ENCODE data around the gene USH2A. TPM values are rescaled to one million over a fixed set of nuclear protein-coding genes. Genes with fewer than 3 reads are reported as not detected.

USH2A gene
- total RNA-seq, 1 experiment from 2014 or later, result not detected

DNA sequence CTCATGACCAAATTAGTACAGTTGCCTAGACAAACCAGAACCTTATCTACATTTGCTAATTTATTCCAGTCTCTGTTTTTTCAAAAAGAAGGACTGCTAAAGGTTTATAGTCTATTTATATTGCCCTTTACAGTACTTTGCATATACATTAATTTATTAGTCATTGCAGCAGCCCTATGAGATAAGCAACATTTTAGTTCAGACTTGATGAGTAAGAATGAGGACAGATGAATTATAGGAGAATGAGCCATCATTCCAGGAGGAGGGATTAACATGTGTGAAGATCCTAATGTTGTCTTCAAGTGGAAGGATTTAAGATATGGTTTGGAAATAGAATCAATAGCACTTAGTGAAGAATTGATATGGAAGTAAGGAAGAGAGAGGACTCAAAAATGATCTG lies 703.7 kb downstream of the USH2A start:
- no peak for DNase-seq (ENCODE audit: low read depth, low spot score)
- H3K9me2 ChIP-seq (ENCODE audit: insufficient read depth), result 0 out of 2 replicates have a peak, but pooled peaks cover 2% of the 10 kb centered on the region
- no peaks in the 10 kb centered on the region for H3K79me2 ChIP-seq (ENCODE audit: insufficient read depth, low read length)
- ChIA-PET CTCF (no interaction called here), POLR2A (no interaction called here), RAD21 (ENCODE audit: low non-redundant PET in 1 of 2, low total read pairs in 2 of 2, uncharacterized antibody in 2 of 2, unreplicated experiment in 2 of 2) (no interaction called here)
- no peak overlapping the region for H3K9ac ChIP-seq (ENCODE audit: low read length)
- no peaks in the 10 kb centered on the region for H3K4me1 ChIP-seq (ENCODE audit: control insufficient read depth in 1 of 2, insufficient read depth in 2 of 2, low read length in 2 of 2)
- H3K27me3 ChIP-seq (ENCODE audit: insufficient read depth, low read length), result 0 out of 2 replicates have a peak, but pooled peaks cover 6% of the 10 kb centered on the region
- no peaks in the 10 kb centered on the region for H4K20me1 ChIP-seq (ENCODE audit: insufficient read depth)
- no peak overlapping the region for H2AFZ ChIP-seq (ENCODE audit: low read depth, low read length, poor library complexity, severe bottlenecking)
- no TSS peak for BruUV-seq (replicated peaks)
- ATAC-seq, result no peak
- no peak overlapping the region for H3K27ac ChIP-seq (ENCODE audit: low read depth, low read length)
- intact Hi-C loops (cut with micrococcal nuclease), result no loop called here
- H3K4me2 ChIP-seq (ENCODE audit: low read length), result no peak overlapping the region
- no peaks in the 10 kb centered on the region for H3K36me3 ChIP-seq (ENCODE audit: control insufficient read depth in 1 of 2, insufficient read depth in 2 of 2, low read length in 2 of 2)
- TF ChIP-seq FOSL1 (IDR thresholded peaks at IDR 0.05; ENCODE audit: low read depth) (no peak), ZFX (IDR thresholded peaks at IDR 0.05) (no peak), EZH2phosphoT487 (IDR thresholded peaks at IDR 0.05; ENCODE audit: borderline replicate concordance) (no peak), JUND (IDR thresholded peaks at IDR 0.05) (no peak), RAD21 (IDR thresholded peaks at IDR 0.05; ENCODE audit: low read depth) (no peak), SRF (IDR thresholded peaks at IDR 0.05; ENCODE audit: low read depth) (no peak), POLR2A (IDR thresholded peaks at IDR 0.05; ENCODE audit: borderline replicate concordance, extremely low read depth, insufficient read depth, insufficient read length) (no peak), TCF7L2 (IDR thresholded peaks at IDR 0.05; ENCODE audit: borderline replicate concordance, extremely low read depth, insufficient read depth, insufficient read length) (no peak), CEBPB (IDR thresholded peaks at IDR 0.05; ENCODE audit: low read depth) (no peak), YY1 (IDR thresholded peaks at IDR 0.05; ENCODE audit: extremely low read depth, insufficient replicate concordance, low read depth, low read length) (no peak), CBX3 (IDR thresholded peaks at IDR 0.05; ENCODE audit: low read depth) (no peak), ELF1 (IDR thresholded peaks at IDR 0.05; ENCODE audit: borderline replicate concordance, low read depth) (no peak), SIN3A (IDR thresholded peaks at IDR 0.05; ENCODE audit: low read depth) (no peak), POLR2AphosphoS5 (IDR thresholded peaks at IDR 0.05; ENCODE audit: low read depth, low read length) (no peak), EGR1 (IDR thresholded peaks at IDR 0.05; ENCODE audit: low read depth) (no peak)
- TF ChIP-seq, protein P1, sequence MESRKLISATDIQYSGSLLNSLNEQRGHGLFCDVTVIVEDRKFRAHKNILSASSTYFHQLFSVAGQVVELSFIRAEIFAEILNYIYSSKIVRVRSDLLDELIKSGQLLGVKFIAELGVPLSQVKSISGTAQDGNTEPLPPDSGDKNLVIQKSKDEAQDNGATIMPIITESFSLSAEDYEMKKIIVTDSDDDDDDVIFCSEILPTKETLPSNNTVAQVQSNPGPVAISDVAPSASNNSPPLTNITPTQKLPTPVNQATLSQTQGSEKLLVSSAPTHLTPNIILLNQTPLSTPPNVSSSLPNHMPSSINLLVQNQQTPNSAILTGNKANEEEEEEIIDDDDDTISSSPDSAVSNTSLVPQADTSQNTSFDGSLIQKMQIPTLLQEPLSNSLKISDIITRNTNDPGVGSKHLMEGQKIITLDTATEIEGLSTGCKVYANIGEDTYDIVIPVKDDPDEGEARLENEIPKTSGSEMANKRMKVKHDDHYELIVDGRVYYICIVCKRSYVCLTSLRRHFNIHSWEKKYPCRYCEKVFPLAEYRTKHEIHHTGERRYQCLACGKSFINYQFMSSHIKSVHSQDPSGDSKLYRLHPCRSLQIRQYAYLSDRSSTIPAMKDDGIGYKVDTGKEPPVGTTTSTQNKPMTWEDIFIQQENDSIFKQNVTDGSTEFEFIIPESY (IDR thresholded peaks at IDR 0.05; ENCODE audit: extremely low read depth, insufficient replicate concordance, low read length), result no peak
- TF ChIP-seq, protein P2, sequence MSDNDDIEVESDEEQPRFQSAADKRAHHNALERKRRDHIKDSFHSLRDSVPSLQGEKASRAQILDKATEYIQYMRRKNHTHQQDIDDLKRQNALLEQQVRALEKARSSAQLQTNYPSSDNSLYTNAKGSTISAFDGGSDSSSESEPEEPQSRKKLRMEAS (IDR thresholded peaks at IDR 0.05), result no peak
- TF ChIP-seq, protein P3, sequence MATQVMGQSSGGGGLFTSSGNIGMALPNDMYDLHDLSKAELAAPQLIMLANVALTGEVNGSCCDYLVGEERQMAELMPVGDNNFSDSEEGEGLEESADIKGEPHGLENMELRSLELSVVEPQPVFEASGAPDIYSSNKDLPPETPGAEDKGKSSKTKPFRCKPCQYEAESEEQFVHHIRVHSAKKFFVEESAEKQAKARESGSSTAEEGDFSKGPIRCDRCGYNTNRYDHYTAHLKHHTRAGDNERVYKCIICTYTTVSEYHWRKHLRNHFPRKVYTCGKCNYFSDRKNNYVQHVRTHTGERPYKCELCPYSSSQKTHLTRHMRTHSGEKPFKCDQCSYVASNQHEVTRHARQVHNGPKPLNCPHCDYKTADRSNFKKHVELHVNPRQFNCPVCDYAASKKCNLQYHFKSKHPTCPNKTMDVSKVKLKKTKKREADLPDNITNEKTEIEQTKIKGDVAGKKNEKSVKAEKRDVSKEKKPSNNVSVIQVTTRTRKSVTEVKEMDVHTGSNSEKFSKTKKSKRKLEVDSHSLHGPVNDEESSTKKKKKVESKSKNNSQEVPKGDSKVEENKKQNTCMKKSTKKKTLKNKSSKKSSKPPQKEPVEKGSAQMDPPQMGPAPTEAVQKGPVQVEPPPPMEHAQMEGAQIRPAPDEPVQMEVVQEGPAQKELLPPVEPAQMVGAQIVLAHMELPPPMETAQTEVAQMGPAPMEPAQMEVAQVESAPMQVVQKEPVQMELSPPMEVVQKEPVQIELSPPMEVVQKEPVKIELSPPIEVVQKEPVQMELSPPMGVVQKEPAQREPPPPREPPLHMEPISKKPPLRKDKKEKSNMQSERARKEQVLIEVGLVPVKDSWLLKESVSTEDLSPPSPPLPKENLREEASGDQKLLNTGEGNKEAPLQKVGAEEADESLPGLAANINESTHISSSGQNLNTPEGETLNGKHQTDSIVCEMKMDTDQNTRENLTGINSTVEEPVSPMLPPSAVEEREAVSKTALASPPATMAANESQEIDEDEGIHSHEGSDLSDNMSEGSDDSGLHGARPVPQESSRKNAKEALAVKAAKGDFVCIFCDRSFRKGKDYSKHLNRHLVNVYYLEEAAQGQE (IDR thresholded peaks at IDR 0.05; ENCODE audit: low read depth), result no peak
- TF ChIP-seq, protein P4, sequence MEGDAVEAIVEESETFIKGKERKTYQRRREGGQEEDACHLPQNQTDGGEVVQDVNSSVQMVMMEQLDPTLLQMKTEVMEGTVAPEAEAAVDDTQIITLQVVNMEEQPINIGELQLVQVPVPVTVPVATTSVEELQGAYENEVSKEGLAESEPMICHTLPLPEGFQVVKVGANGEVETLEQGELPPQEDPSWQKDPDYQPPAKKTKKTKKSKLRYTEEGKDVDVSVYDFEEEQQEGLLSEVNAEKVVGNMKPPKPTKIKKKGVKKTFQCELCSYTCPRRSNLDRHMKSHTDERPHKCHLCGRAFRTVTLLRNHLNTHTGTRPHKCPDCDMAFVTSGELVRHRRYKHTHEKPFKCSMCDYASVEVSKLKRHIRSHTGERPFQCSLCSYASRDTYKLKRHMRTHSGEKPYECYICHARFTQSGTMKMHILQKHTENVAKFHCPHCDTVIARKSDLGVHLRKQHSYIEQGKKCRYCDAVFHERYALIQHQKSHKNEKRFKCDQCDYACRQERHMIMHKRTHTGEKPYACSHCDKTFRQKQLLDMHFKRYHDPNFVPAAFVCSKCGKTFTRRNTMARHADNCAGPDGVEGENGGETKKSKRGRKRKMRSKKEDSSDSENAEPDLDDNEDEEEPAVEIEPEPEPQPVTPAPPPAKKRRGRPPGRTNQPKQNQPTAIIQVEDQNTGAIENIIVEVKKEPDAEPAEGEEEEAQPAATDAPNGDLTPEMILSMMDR (IDR thresholded peaks at IDR 0.05 in 2 of 3, conservative IDR thresholded peaks at IDR 0.05 in 1 of 3; ENCODE audit: borderline replicate concordance in 1 of 3, insufficient read depth in 1 of 3, low read depth in 2 of 3, low read length in 2 of 3), result no peak
- TF ChIP-seq, protein P5, sequence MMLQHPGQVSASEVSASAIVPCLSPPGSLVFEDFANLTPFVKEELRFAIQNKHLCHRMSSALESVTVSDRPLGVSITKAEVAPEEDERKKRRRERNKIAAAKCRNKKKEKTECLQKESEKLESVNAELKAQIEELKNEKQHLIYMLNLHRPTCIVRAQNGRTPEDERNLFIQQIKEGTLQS (IDR thresholded peaks at IDR 0.05), result no peak
- H3K4me3 ChIP-seq (replicated peaks in 1 of 2; ENCODE audit: low read depth in 1 of 2, low read length in 2 of 2), result no peak overlapping the region
- no peaks in the 10 kb centered on the region for H3K9me3 ChIP-seq (ENCODE audit: control insufficient read depth in 1 of 2, insufficient read depth in 1 of 2, low read depth in 1 of 2, low read length in 2 of 2)

Measured in HCT116 (cell line).